Amniotic stem cell (primary cell): Measurements from ENCODE around the gene ELP6.

Source experiments
- DNase-seq: peaks from one replicate; lab custom pipeline; 2025; lab: John Stamatoyannopoulos, UW

ELP6 gene, protein sequence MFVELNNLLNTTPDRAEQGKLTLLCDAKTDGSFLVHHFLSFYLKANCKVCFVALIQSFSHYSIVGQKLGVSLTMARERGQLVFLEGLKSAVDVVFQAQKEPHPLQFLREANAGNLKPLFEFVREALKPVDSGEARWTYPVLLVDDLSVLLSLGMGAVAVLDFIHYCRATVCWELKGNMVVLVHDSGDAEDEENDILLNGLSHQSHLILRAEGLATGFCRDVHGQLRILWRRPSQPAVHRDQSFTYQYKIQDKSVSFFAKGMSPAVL

DNA sequence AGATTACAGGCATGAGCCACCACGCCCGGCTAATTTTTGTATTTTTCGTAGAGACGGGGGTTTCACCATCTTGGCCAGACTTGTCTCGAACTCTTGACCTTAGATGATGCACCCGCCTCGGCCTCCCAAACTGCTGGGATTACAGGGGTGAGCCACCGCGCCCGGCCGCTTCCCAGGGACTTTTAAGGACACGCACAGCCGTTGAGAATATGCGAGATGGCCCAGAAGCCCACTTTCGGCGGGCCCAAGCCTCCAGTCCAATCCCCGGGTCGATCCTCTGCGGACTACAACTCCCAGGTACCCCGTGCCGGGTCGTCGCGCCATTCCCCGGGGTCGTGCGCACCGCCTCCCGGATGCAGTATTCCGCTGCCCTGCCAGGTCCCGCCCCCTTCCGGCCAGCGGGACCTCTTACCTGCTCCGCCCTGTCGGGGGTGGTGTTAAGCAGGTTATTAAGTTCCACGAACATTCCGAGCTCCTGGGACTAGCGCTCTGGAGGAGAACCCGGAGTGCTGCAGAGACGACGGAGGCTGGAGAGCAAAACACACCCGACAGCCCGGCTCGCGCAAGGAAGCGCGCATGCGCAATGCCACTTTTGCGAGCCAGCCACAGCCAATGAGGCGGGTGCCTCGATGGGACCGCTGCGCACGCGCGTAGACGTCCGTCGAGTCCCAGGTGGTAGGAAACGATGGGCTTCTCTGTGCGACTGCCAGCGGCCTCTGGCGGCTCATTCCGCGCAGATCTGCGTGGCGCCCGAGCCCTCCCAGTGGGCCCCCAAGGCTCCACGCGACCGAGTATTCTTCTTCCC is at the start of gene ELP6:
Gene ELP6, minus strand, starts transcription at position 588 of the 805 bp plus-strand sequence. Its CDS starts 122 bp downstream, at position 466.
- peak; percentile 92 for DNase-seq

DNA sequence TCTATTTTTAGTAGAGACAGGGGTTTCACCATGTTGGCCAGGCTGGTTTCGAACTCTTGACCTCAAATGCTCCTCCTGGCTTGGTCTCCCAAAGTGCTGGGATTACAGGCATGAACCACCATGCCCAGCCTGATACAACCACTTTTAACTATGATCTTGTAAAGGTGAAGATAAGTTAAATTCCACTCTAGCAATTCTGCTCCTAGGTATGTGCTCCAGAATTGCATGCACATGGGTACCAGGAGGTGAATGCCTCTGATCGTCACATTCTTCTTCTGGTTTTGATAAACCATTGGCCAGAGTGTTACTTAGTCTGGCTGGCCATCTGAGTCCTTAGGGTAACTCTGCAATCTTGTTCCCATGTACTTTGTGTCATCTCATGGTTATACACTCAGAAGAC is 42.8 kb upstream of the ELP6 start:
- no peak for DNase-seq

DNA sequence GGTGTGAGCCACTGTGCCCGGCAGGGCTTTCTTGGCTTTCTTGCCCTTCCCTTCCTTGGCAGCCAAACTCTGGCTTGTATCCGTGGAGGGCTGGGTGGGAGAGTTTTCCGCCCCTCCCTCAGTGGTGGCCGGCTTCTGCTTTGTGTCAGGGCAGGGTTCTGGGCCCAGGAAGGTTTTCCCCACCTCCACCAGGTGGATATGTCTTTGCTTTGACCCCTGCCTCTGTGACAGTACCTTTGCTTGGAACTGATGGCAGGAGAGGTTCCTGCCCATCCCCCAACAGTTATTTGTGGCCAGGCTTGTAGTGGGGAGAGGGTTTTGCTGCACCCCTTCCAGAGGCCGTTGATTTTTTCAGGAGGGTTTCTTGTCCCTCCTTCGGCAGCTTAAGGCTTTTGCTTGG is 40.8 kb upstream of the ELP6 start:
- no peak for DNase-seq

DNA sequence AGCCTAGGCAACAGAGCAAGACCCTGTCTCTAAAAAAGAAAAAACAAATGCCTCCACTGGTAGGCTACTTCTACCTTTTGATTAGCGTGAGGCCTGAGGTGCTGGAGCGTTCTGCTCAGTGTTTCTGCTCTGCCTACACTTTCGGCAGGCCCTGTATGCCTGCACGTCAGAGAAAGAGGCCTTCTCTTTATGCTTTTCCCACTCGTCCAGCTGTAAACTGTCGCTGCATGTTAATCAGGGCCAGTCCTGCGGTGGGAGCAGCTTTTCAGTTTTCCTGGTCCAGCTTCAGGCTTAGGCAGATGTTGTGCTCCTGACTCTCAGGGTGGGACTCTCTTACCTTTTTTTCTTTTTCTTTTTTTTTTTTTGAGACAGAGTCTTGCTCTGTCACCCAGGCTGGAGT is 39.9 kb upstream of the ELP6 start:
- no peak for DNase-seq

DNA sequence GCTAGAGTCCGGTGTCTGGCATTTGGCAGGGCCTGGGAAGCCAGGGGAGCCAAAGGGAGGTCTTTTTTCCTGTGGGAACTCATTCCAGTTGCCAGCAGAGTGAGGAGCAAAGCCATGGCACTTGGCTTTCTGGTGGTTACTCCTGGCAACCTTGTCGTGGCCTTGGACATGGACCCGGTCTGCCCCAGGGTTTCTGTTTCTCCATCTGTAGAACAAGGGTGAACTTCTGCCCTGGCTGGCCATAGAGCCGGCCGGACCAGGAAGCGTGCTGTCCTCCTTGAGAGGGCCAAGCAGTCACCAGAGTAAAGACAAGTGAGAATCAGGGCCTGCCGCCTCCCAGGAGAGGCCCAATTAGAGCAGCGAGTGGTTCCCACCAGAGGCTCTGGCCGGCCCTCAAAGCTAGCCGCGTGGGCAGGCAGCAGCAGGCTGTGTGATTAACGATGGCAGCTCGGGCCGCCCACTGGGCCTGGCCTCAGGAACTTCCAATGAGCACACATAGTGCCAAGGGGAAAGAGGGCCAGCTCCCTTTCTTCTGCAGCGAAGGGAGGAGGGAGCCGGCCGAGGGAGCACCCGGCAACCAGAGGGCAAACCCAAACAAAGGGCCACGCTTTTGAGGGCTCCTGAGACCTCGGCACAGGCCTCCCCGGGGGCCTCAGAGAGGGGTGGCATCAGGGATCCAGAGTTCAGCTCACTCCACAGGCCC is 29.1 kb upstream of the ELP6 start:
- no peak for DNase-seq

DNA sequence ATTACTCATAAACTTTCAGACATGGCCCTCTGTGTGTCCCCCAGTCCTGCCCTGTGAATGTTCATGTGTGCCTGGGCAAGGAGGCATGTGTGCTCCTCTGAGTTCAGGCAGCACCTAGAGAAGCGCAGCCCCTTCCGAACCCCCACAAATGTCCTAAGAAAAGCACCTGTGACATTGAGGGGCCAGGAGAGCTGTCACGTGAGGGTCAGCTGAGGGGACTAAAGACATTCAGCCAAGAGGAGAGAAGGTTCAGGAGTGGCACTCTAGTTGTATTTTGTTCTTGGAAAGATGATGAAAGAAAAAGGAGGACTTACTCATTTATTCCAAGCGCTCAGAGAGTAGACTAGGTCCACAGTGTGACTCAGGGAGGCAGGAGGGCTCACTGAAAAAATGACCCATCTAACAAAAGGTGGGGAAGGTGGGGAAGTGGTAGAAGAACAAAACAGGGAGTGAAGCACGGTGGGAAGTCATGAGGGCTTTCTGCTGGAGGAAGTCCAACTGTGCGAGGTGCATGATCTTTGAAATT is 28.1 kb upstream of the ELP6 start:
- no peak for DNase-seq

DNA sequence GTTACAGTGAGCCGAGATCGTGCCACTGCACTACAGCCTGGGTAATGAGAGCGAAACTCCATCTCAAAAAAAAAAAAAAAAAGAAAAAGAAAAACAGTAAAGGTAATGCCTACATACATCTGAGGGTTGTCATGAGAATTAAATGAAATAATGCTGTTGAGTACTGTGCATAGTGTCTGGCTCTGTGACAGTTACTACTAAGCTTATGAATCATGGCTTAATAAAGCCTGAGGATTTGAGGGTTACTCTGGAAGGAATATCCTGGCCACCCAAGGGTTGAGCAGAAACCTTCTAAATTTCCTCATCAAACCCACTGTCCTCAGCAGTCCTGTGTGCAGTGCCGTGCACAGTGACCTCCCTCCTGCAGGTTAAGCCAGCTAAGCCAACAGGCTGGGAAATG is 26.8 kb upstream of the ELP6 start:
- DNase-seq = no peak

DNA sequence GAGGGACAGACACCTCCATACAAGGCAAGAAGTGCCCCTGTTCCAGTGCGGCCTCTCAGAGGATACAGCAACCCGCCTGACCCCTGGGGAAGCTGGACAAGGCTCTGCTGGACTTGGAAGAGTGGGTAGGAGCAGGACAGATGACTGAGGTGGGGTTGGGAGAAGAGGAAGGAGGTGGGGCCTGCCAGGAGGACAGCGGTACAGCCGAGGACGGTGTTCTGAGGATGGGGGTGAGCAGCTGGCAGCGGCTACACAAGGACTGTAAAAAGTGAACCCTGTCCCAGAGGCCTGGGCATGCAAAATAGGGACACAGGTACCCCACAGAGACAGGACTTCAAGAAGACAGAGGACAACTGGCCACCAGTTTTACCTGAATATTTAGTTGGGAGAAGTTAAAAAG is 23.5 kb upstream of the ELP6 start:
- DNase-seq = no peak

DNA sequence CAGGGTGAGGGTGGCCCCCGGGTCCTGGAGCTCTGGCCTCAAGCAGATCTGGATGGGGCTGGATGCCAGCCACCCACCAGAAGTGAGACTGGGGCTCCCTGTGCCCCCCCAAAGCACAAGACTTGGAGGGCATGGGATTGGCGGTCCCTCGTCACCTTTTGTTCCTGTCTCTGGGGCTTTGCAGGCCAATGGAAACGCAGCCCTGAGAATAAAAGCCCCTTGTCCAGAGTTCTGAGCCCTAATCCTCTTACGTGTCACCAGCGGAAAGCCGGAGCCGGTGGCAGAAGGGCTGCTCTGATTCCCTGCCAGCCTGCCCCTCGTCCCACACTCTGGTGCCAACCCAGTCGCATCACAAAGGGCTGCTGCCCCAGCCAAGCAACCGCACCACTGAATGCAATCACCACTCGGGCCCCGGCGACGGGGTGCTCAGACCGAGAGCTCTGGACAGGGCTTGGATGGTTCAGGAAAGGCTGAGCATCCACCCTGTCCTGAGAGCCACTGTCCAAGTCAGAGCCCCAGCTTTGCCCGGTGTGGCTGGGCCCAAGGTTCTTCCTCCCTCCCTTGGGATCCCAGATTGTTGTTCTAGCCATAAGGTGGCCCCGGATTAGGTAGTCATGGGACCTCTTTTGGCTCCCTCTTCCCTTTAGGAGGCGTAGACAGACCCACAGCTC is 22.8 kb upstream of the ELP6 start:
- no peak for DNase-seq

DNA sequence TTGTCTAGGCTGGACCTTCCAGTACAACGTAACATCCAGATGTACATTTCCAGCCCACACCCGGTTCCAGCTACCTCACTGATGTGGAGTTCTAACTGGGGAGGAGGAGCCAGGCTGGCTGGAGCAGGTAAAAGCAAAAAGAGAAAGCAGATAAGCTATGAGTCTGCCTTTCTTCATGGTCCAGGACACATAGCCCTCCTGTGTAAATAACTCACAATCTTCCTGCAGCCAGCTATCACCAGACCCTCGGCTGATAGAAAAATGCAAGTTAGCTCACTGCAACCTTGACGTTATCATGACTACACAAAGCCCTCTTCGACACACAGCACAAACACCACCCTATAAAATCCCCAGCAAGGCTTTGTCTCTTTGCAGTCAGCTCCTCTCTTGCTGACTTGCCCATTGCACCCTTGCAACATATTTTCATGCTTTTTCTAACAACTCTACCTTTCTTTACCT is 20.5 kb upstream of the ELP6 start:
- DNase-seq = no peak

DNA sequence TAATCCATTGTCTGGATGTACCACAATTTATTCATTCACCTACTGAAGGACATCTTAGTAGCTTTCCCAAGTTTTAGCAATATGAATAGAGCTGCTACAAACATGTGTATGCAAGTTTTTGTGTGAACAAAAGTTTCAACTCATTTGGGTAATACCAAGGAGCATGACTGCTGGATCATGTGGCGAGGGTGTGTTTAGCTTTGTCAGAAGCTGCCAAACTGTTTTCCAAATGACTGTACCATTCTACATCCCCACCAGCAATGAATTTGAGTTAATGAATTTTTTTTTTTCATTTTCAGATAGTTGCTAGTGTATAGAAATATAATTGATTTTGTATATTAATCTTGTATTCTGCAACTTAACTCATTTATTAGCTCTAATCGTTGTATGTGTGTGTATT is 20.0 kb upstream of the ELP6 start:
- DNase-seq = no peak

DNA sequence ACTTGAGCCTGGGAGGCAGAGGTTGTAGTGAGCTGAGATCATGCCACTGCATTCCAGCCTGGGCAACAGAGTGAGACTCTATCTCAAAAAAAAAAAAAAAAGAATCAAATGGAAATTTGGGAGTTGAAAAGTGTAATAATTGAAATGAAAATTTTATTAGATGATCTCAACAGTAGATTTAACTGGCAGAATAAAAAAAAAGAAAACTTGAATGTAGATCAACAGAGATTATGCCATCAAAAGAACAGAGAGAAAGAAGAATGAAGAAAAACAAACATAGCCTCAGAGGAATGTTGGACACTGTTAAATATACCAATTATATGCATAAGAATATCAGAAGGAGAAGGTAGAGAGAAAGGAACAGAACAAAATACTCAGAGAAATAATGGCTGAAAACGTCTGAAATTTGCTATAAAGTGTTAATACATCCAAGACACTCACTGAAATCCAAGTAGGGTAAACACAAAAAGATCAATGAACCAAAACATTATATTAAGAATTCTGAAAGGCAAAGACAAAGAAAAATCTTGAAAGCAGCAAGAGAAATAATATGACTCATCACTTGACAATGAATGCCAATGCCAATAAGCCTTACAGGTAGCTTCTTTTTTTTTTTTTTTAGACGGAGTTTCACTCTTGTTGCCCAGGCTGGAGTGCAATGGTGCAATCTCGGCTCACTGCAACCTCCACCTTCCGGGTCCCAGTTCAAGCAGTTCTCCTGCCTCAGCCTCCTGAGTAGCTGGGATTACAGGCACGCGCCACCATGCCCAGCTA is 14.6 kb upstream of the ELP6 start:
- DNase-seq = no peak

DNA sequence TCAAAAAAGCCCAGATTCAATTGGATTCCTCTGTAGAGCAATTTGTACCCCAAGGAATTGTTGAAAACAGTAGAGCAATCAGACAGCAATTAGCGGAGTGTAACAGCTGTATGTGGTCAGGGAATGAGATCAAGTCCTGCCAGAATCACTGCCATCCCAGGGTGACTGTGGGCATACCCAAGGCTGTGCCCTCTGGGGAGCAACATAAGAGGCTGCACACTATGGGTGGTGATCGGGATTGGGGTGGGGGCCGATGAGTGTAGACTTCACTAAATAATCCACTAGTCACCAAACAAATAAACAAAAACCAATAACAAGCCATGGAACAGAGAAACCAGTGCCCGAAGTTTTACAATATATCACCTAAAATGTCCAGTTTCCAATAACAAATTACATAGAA is 12.1 kb upstream of the ELP6 start:
- no peak for DNase-seq

DNA sequence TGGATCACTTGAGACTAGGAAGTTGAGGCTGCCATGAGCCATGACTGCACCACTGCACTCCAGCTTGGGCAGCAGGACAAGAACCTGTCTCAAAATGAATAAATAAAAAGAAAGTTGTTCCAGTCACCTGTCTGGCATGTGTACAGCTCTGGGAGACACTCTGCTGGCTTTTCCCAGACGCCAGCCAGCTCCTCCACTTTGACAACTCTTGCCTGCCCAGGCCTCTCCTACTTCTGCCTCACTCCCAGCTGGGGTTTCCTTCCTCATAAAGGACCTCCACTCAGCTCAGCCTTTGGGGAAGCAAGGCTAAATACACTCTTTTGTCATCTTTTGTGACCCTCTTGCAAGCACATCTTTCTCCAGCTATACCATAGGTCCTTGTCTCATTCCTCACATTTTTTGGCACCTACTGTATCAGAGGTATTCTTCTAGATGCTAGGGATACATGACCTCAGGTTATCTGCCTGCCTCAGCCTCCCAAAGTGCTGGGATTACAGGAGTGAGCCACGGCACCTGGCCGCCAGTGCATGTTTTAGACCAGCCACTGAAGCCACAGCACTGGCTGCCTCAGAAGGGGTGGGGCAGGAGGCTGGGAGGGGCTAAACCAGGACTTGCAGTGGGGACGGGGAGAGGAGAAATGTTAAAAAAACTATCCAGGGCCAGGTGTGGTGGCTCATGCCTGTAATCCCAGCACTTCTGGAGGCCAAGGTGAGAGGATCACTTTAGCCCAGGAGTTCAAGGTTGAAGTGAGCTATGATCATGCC is 10.0 kb upstream of the ELP6 start:
- no peak for DNase-seq

DNA sequence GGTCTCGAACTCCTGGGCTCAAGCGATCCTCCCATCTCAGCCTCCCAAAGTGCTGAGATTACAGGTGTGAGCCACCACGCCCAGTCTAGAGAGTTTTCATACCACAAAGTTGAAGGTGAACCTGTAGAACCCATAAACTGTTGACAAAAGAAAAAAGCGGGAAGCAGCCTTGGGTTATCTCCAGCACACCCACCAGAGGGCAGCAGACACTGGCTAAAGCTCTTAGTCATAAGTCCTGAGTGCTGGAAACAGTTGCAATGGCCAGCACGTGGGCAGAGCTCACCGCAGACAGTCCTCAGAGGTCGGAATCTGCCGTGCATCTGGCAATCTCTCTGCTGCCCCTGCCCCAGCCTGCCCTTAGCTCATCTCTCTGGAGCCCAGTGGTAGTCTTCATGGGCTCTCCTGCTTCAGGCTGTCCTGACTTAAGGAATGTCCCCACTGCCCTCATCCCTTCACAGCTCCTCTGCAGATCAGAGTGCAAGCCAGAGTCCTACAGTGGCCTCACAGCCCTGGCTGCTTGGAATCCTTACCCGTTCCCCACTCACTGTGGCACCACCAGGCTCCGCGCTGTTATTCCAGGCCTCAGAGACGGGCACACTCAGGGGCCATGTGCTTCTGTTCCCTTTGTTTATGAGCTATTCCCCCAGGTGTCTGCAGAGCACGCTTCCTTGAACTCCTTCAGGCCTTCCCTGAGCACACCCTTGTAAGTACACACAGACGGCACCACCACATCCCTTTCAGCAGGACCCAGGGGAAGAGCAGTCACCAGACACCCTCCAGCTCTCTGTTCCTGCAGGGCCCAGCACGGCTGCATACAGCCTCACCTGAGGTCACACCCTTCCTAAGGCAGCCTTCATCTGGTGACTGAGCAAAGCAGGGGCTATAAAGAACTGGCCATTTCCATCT is 8.8 kb upstream of the ELP6 start:
- peak; percentile 79 for DNase-seq

DNA sequence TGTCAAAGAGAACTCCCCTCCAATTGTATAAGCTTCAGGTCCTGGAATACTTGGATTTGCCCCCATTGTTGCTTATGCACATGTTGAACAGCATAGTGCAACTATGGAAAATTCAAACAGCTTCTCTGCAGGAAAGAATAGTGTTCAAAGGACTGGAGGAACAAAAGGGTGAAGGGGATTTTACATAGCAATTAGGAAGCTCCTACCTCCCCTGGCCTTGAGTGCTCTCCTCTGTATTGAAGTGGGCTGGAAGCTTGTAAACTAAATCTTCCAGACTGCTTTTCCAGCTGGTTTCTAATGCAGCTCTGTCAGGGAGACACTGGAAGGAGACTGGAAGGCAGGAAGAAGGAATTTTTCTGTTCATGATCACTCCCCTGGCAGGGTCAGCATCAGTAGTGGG is 7.2 kb upstream of the ELP6 start:
- no peak for DNase-seq

DNA sequence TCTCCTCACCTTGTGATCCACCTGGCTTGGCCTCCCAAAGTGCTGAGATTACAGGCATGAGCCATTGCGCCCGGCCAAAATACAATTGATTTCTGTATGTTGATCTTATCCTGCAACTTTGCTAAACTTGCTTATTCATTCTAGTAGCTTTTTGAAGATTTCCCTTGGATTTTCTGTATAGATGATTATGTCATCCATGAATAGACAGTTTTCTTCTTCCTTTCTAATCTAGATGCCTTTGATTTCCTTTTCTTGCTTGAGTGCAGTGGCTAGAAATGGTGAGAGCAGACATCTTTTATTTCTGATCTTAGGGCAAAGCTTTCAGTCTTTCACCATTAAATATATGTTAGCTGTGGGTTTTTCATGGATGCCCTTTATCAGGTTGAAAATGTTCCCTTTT is 4.4 kb upstream of the ELP6 start:
- DNase-seq = no peak

DNA sequence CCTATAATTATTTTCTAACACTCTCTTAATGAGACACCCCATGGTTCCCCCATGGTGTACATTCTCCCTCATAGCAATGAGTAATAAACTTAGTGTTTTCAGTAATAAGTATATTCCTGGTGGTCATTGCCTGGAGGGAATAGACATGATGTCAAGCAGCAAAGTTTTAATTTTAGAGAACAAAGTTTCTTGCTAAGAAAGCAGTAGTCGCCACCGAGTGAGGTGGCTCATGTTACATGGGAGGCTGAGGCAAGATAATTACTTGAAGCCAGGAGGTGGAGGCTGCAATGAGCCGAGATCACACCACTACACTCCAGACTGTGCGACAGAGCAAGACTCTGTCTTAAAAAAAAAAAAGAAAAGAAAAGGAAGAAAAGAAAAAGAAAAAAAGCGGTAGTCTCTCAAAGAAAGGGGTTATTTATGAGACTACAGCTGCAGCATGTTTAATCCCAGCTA is 2.4 kb upstream of the ELP6 start:
- DNase-seq = no peak

DNA sequence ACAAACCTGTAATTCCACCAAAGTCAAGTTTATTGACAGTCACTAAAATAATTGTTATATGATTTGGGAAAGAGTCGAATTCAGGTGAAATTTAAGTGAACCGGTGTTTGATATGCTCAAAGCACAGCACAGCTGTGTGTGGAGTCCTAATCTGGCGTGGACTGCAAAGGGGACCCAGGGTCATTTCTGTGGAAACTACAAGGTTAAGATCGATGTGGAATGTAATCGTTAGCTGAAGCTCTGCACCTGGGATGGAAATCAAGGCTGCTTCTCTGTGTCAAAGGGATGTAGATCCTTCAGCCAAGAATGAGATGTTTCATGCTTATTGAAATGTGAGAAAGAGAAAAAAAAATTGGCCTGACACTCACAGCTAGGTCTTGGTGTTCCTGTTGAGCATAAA is 1.6 kb upstream of the ELP6 start:
- no peak for DNase-seq
